AG04450 (cell line): ENCODE results near the gene SERTM1. TPM values are rescaled to one million over a fixed set of nuclear protein-coding genes. Genes with fewer than 3 reads are reported as not detected.

Experiments used
- CTCF ChIA-PET: fragments of 300-600, 350-600 bp; formaldehyde crosslinking; extraction: SDS; loops from one replicate; lab custom pipeline; 2022; ENCODE audit warnings: antibody characterized with exemption, inconsistent platforms; lab: Charles Lee
- POLR2A ChIA-PET: fragments of 350-600 bp; formaldehyde crosslinking; extraction: SDS; loops from one replicate; lab custom pipeline; 2021; ENCODE audit warnings: antibody characterized with exemption, inconsistent platforms; lab: Yijun Ruan, JAX
- DNase-seq: peaks from one replicate; pipeline ENCODE4 v3.0.0-alpha.2; 2011; ENCODE audit warnings: low read depth, low spot score
- H3K27ac ChIP-seq: one replicate; pipeline ENCODE4 v1.5.1; 2012; ENCODE audit warnings: low read depth, low read length, control low read depth
- H3K27me3 ChIP-seq: one replicate; pipeline ENCODE4 v1.6.0; 2012; ENCODE audit warnings: low read length; ENCODE audit not compliant: control insufficient read depth, insufficient read depth
- H3K4me3 ChIP-seq: 2 replicates; pipeline ENCODE4 v1.5.1; 2011; ENCODE audit warnings: mild to moderate bottlenecking, low read depth, low read length, control low read depth
- H3K9me3 ChIP-seq: 2 replicates; pipeline ENCODE4 v1.5.1; 2012; ENCODE audit warnings: low read length; ENCODE audit not compliant: control insufficient read depth, insufficient read depth
- CTCF ChIP-seq: IDR thresholded peaks from 2 replicates; pipeline ENCODE4 v1.5.1; 2011; ENCODE audit warnings: low read depth, low read length, control low read depth, inconsistent platforms
- polyA plus RNA-seq: library from polyadenylated mRNA; depleted of rRNA; stranded (reverse); fragments of >200 nt; gene quantifications from 2 replicates; pipeline ENCODE4 v1.2.3, GENCODE V29; 2011

SERTM1 gene
- polyA plus RNA-seq, 1 experiment = not detected

- no peak for DNase-seq
- no peak for TF ChIP-seq CTCF
- Histone ChIP-seq H3K4me3 (no peak overlapping the region), H3K9me3 (no peaks in the 10 kb centered on the region), H3K27me3 (no peaks in the 10 kb centered on the region), H3K27ac (no peak overlapping the region)
- CTCF ChIA-PET = no interaction called here
- POLR2A ChIA-PET = no interaction called here
These were observed 23.2 kb upstream of the SERTM1 start for GRCh38 chr13:36650611-36651010.

GRCh38 chr13:36665630-36666029 lies 8.2 kb upstream of the SERTM1 start:
- no peaks in the 10 kb centered on the region for H3K27me3 ChIP-seq
- ChIA-PET CTCF (interaction anchor here (1.2 kb wide), 1 partner anchor 72 kb away, joined by 4 read pairs; no protein-coding TSS in a partner anchor), POLR2A (no interaction called here)
- no peak for DNase-seq
- H3K9me3 ChIP-seq = no peaks in the 10 kb centered on the region
- TF ChIP-seq CTCF = no peak
- no peak overlapping the region for H3K4me3 ChIP-seq
- H3K27ac ChIP-seq = no peak overlapping the region

- DNase-seq = no peak
- no peak overlapping the region for H3K4me3 ChIP-seq
- ChIA-PET CTCF (interaction anchor here (0.6 to 1.2 kb wide), 5 partner anchors 9 to 185 kb away, joined by 3 to 5 read pairs (median 4); no protein-coding TSS in a partner anchor), POLR2A (interaction anchor here (0.5 kb wide), 1 partner anchor 100 kb away, joined by 3 read pairs; no protein-coding TSS in a partner anchor)
- H3K9me3 ChIP-seq = no peaks in the 10 kb centered on the region
- H3K27me3 ChIP-seq = no peaks in the 10 kb centered on the region
- no peak for TF ChIP-seq CTCF
- no peak overlapping the region for H3K27ac ChIP-seq
These were observed 7.2 kb upstream of the SERTM1 start for GRCh38 chr13:36666477-36667229.

GRCh38 chr13:36668316-36668715 lies 5.5 kb upstream of the SERTM1 start:
- H3K4me3 ChIP-seq = no peak overlapping the region
- H3K27me3 ChIP-seq = peaks cover 7% of the 10 kb centered on the region
- CTCF ChIA-PET = no interaction called here
- POLR2A ChIA-PET = no interaction called here
- H3K9me3 ChIP-seq = no peaks in the 10 kb centered on the region
- DNase-seq = no peak
- TF ChIP-seq CTCF = no peak
- H3K27ac ChIP-seq = no peak overlapping the region

GRCh38 chr13:36673352-36673751 lies 468 bp upstream of the SERTM1 start:
- no peak for DNase-seq
- CTCF ChIA-PET = no interaction called here
- no peak for TF ChIP-seq CTCF
- POLR2A ChIA-PET = no interaction called here
- H3K27ac ChIP-seq = no peak overlapping the region
- H3K4me3 ChIP-seq = no peak overlapping the region
- H3K9me3 ChIP-seq = no peaks in the 10 kb centered on the region; the same call in 1 of the 2 replicates
- peaks cover 25% of the 10 kb centered on the region for H3K27me3 ChIP-seq
